HG03025 (cell line): ENCODE data around the gene FCGR3B.
"Not testable (repeated sequence)": the region's sequence is repeated elsewhere in the genome, so short reads cannot be mapped to it uniquely, and the experiment has no call there.

Experiments used
- ATAC-seq: cut with Tn5 transposase; IDR thresholded peaks from one replicate; pipeline ENCODE4 v1.9.1; 2021; ENCODE audit warnings: mild to moderate bottlenecking, moderate library complexity; ENCODE audit not compliant: unreplicated experiment, low FRiP score

Gene FCGR3B

DNA sequence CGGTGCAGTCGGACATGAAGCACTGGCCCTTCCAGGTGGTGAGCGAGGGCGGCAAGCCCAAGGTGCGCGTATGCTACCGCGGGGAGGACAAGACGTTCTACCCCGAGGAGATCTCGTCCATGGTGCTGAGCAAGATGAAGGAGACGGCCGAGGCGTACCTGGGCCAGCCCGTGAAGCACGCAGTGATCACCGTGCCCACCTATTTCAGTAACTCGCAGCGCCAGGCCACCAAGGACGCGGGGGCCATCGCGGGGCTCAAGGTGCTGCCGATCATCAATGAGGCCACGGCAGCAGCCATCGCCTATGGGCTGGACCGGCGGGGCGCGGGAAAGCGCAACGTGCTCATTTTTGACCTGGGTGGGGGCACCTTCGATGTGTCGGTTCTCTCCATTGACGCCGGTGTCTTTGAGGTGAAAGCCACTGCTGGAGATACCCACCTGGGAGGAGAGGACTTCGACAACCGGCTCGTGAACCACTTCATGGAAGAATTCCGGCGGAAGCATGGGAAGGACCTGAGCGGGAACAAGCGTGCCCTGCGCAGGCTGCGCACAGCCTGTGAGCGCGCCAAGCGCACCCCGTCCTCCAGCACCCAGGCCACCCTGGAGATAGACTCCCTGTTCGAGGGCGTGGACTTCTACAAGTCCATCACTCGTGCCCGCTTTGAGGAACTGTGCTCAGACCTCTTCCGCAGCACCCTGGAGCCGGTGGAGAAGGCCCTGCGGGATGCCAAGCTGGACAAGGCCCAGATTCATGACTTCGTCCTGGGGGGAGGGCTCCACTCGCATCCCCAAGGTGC lies 24.2 kb downstream of the FCGR3B start:
- not testable (repeated sequence) for ATAC-seq

DNA sequence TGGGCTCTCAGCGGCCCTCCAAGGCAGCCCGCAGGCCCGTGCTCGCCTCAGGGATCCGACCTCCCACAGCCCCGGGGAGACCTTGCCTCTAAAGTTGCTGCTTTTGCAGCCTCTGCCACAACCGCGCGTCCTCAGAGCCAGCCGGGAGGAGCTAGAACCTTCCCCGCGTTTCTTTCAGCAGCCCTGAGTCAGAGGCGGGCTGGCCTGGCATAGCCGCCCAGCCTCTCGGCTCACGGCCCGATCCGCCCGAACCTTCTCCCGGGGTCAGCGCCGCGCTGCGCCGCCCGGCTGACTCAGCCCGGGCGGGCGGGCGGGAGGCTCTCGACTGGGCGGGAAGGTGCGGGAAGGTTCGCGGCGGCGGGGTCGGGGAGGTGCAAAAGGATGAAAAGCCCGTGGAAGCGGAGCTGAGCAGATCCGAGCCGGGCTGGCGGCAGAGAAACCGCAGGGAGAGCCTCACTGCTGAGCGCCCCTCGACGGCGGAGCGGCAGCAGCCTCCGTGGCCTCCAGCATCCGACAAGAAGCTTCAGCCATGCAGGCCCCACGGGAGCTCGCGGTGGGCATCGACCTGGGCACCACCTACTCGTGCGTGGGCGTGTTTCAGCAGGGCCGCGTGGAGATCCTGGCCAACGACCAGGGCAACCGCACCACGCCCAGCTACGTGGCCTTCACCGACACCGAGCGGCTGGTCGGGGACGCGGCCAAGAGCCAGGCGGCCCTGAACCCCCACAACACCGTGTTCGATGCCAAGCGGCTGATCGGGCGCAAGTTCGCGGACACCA lies 25.0 kb downstream of the FCGR3B start:
- not testable (repeated sequence) for ATAC-seq

DNA sequence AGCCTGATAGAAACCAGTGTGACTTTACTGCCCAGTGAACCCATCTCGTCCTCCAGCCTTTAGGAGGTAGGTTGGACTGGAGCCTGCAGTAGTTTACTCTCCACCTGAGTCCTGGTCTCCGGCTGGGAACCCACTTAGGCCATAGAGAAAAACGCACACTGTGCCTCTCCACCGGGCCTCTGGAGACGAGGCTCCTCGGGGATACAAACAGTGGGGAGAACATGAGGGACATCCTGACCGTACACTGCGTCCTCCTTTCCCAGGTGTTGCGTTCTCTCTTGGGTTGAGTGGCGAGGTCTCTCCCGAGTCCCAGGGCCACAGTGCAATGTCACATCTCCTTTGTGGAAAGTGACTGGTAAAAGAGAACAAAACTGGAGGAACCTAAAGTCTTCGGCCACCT lies 26.0 kb downstream of the FCGR3B start:
- ATAC-seq: not testable (repeated sequence)

DNA sequence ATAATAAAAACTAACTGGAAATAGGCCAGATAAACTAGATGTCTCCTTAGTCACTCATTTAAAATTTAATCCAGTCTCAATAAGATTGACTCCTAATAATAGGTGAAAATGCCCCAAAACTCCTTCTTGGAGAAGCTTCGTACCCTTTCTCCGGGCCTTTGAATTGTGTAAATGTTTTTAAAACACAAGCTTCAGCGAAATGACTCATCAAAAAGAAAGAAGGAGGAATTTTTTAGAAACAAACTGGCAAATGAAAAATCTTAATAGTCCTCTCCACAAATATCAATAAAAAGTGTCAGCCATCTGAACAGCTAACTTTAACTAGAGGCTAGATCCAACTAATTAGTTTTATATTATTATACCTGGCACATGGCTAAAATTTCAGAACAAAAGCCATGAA lies 33.9 kb downstream of the FCGR3B start:
- ATAC-seq: not testable (repeated sequence)

DNA sequence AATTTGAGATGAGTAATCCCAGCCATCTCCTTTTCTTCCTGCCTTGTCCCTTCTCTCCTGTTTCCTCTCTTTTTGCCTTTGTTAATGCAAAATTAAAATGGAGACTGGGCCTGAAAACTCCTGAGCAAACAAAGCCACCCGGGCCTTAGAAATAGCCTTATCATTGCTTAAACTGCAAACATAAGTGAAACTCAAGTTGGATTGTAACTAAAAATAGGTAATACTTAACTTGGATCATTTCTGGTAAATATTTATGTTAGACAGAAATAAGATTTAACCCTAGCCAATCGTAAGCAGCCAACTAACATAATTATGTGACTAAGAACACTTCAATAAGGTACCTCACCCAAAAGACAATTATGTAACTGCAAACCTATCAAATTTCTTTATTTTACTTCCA lies 35.4 kb downstream of the FCGR3B start:
- not testable (repeated sequence) for ATAC-seq

DNA sequence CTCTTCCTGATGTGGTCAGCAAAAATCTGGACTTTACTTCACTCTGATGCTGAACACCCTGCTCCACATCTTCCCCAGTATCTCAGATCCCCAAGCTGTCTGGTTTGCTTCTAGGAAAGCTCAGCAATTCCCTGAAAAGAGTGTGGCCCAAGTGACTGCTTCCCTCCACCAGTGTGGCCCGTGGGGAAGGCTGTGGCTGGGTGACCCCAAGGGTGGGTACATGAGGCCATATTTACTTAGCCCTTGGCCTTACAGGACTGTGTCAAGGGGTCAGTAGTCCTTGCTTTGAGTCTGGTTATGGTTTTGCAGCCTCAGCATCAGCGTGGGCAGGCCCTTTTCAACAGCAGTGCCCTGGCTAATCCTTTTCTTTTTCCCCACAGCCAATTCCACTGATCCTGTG lies 35.8 kb downstream of the FCGR3B start:
- ATAC-seq: not testable (repeated sequence)

DNA sequence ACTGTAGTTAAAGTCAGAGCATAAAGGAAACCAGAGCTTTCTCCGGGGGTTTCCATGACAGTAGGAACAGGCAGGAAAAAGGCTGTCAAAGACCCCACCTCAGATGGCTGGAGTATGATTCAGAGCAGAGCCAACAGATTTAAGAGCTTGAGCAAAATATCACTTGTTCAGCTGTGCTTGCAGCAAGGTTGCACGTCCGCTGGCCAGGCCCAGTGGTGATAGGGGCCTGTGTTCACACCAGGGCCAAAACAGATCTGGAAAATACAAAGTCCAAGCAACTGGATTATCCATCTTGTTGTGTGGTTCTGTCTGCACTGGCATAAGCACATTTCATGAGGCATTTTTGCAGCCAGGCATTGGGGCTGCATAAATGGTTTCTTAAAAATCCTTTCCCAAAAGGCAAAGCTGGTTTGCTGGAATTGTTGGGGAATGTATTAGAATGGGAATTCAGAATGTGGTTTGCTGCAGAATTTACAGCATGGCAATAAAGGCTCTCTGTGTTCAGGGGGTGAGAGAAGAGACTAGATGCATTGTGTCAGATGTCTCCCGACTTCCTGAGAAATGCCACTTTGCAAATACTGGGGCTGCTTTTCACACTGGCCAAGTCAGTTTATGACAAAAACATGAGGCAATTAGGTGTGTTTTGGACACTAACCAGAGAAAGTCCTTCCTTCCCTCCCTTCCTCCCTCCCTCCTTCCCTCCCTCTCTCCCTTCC lies 36.5 kb downstream of the FCGR3B start:
- ATAC-seq: not testable (repeated sequence)

DNA sequence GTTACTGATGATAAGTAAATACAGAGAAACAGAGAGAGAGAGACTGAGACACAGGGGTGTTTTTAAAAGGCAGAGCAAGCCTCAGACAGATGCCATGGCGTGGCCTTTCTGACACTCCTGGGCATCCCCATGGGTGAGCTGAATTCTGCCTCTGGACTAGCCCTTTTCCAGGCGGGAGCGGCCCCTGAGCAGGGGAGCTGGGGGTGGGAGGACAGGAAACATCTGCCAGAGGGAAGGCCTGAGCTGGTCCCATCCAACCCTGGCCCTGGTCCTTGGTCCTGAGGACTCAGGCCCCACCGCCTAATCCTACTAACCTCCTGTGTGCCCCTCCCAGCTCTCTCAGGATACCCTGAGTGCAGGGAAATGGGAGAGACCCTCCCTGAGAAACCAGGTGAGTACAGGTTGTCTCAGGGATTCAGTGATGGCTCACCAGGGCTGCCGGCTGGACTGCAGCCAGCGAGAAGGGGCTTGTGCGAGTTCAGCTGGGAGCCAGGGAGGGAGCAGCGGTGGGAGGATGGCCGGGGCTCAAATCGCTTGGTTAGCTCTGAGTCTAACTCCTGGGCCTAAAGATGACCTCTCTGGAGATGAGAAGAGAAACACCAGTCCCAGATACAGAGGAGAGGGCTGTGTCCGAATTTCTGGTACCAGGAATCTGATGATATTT lies 37.8 kb downstream of the FCGR3B start:
- not testable (repeated sequence) for ATAC-seq

DNA sequence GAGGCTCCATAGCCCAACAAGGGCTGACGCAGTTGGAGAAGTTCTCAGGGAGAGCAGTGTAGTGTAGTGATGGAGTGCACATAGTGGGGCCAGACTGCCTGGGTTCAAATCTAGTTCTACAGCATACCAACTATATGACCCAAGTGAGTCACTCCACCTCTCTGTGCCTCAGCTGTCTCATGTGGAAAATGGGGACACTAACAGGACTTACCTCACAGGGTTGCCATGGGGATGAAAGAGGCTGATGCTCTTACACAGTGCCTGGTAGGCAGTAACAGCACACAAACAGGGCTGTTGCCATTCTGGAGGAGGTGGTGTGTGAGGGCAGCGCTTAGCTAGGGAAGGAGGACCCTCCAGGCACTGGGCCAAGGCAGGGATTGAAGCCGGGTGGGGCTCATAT lies 38.4 kb downstream of the FCGR3B start:
- not testable (repeated sequence) for ATAC-seq

DNA sequence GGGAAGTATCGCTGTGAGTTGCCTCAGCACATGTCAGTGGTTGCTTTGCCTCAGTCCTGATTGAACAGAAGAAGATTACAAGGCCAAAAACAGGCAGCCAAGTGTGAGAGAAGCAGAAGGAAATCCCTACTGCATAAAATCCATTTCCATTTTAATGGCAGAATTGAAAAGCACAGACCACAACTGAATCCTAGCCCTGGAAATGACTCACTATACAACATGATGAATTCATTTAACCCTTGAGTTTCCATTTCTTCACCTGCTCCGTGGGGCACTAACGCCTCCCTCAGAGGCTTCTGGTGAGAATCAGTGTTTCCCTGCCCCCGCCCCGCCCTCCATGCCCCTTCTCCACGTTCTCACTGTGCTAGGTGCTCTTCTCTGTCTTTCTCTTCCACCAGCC lies 41.1 kb downstream of the FCGR3B start:
- not testable (repeated sequence) for ATAC-seq

DNA sequence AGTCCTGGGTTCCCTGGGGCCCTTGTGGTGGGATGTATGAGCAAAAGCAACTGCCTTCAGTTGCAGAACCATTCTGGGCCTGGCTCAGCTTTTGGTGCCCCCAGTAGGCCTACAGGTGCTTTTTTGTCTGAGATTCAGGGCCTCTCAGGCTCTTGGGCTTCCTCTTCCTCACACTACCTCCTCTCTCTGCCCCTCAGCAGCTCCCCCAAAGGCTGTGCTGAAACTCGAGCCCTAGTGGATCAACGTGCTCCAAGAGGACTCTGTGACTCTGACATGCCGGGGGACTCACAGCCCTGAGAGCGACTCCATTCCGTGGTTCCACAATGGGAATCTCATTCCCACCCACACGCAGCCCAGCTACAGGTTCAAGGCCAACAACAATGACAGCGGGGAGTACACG lies 41.6 kb downstream of the FCGR3B start:
- not testable (repeated sequence) for ATAC-seq

DNA sequence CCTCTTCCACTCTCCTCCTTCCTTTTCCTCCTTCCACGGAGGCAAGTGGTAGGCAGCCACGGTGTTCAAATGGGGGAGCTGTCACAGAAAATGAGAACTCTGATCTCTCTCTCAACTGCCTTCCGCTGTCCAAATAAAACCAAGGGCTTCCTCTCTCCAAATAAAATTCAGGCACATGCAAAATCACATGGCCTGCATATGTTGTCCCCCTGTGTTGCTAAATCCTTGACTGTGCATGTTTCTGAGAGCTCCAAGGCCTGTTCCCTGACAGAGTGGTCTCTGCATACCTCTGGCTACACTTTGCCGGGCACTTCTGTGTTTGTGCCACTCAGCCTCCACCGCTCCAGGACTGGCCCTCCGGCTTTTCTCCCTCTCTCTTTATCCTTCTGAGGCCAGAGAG lies 42.4 kb downstream of the FCGR3B start:
- ATAC-seq: not testable (repeated sequence)

DNA sequence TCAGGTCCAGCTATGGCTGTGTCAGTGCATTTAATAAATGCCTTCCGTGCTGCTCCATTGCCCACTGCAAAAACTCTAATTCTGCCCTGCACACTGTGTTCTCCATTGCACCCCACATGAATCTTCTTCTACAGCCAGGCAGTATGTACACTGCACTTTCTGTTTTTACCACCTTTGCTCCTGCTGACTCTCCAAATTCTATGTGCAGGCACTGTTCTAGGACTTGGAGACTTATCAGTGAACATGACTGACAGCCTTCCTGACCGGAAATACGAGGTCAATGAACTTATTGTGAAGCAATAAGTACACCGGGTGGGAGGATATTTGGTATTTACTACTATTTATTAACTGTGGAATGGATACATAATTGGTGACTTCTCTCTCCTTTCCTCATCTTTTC lies 48.1 kb downstream of the FCGR3B start:
- not testable (repeated sequence) for ATAC-seq

DNA sequence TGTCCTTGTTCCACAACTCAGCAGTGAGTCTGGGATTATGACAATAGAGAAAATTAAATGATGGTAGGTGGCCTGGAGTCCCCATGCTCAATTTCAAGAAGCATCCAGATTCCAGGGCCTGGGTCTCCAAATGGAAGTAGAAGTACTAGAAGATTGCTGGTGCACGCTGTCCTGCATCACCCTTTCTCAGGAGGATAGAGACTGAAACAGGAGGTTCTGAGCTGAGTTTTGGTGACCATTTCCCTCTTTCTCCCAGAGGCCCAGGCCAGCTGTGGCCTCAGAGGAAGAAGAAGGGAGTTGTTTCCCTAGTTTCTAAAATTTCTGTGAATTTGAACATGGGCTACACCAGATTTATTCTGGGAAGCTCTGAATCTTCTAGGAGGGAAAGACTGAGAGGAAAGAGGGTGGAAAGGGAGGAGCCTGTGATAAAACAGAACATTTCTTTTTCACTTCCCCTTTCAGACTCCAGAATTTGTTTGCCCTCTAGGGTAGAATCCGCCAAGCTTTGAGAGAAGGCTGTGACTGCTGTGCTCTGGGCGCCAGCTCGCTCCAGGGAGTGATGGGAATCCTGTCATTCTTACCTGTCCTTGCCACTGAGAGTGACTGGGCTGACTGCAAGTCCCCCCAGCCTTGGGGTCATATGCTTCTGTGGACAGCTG lies 50.0 kb downstream of the FCGR3B start:
- peak; percentile 58 for ATAC-seq

DNA sequence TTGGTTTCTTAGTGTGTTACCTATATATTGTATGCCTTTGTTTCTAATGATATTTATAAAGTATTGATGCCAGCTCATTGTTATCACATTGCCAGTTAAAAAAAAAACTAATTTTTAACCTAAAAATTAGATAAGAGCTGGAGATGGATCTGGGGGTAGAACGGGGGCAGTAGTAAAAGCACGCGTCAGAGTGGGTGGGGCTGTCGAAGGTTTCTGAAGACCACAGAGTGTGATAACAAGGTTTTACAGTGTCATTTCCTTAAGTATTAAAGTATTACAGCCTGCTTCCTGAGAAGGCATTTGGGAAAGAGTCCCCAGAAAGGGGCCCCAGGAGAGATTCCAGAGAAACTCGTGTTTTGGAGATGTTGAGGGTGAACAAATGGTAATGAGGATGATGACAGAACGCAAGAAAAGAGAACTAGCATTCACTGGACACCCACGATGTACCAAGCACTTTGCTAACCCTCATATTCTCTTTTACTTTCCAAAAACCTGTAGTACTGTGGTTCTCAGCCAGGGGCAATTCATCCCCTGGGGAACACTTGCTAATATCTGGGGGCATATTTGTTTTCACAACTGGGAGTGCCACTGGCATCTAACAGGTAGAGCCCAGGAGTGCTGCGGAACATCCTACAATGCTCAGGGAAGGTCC lies 51.0 kb downstream of the FCGR3B start:
- not testable (repeated sequence) for ATAC-seq

DNA sequence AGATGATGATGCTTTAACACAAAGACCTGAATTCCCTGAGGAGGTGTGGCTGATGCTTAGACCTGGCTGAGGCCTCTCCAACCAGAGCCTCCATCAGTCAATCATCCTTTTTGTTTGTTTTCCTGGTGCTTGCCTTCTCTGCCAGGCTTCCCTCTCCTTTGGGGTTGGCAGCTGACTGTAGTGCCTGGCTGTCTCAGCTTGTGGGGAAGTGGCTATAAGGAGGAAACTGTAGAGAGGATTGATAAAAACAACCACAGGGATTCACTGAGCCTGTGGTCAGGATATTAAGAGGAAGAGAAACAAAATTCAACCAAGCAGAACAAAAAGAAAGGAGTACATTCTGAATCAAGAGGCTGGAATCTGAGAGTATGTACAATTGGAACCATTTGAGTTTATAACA lies 54.3 kb downstream of the FCGR3B start:
- ATAC-seq: not testable (repeated sequence)
